ENCODE measurements around the gene ALG9. TPM values are rescaled to one million over a fixed set of nuclear protein-coding genes. Genes with fewer than 3 reads are reported as not detected.

The ALG9 gene
- total RNA-seq, 1 donor from 2014 or later, result 21.4 TPM

DNA sequence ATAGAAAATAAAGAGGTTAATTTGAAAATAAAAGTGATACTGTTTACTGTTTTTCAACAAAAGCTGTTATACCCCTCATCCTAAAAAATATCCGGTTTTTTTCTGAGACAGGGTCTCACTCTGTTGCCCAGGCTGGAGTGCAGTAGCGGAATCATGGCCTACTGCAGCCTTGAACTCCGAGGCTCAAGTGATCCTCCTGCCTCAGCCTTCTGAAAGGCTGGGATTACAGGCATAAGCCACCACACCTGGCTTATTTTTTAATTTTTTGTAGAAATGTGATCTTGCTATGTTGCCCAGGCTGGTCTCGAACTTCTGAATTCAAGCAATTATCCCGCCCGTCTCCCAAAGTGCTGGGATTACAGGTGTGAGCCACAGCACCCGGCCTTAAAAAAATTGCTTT, 35.7 kb downstream of the ALG9 start:
- DNase-seq (ENCODE audit: low read depth in 2 of 2), result no peak

DNA sequence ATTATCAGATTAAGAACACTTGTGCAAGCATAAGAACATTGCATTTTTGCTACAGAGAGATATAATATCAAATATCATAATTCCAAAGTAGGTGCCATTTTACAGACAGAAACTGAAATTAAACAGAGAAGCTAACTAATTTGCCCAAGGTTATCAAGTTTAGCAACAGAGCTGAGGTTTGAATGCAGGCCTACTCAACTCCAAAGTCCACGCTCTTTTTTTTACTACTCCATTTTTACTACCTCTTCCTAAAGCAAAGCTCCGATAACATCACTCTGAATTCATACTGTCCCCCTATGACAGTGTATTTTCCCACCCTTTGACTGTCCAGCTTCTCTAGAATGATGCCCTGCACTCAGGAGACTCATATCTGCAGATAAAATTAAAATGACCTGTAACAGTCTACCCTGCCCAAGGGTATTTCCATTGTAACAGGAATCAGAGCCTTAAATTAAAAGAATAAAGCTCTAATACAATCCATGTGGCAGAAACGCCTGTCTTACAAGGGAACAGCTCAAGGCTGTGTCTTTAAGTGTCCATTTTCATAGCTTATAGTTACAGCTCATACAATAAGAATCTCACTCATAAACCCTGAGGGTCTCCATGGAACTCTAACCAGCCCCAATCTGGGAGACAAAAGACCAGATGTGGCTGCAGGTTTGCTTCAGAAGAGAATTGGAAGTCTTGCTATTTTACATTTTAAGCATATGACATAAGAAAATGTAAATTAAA, 36.8 kb downstream of the ALG9 start:
- DNase-seq (ENCODE audit: low read depth in 2 of 2), result no peak

DNA sequence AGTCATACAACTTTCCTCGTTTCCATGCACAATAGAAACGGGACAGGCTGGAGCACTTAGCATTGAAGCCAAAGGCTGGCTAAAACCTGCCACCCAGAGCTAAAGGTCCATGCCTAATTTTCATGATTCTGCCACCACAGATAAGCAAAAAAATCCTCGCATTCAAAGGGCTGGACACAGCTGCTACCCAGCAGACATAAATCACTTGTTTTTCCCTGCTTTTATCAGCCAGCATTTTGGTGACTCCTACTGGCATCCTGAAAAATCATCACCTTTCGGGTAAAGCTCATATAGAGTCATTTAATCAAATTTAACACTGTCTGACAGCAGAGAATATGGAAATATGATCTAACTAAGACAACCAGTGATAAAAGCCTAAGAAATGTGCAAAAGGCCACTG, 37.9 kb downstream of the ALG9 start:
- peak; percentile 27 to 81 for DNase-seq (ENCODE audit: low read depth in 2 of 2)

DNA sequence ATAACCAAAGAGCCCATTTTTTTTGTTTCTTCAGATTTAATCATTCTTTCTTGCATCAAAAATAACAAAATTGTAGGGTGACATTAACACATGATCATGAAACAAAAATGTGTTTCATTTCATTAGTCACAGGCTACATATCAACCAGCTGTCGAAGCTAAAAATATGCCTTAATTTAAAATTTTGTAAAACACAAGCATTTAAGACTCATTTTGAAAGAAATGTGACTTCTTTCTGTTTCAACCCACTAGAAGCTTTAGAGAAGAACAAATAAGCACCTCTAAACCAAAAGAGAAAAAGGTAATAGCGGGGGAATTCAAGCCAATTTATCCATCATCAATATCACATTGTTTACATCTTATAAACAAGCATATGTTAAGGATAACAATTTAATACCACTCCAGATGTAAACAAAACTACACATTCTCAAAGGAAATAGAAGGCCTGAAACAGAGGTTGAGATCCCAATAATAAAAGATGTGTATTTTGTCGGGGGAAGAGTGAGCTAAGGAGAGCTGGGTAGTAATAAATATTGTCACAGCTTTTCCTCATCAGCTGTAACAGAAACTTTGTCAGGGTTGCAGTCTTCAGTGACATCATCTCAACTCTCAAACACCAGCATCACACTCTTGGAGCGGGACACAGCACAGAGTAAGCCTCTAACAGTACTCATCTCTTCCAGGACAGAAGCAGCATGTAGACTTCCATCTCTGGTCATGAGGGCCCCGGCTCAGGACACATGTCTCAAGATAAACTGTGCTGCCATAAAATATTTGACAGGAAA, 42.0 kb downstream of the ALG9 start:
- DNase-seq (ENCODE audit: low read depth in 2 of 2), result no peak

DNA sequence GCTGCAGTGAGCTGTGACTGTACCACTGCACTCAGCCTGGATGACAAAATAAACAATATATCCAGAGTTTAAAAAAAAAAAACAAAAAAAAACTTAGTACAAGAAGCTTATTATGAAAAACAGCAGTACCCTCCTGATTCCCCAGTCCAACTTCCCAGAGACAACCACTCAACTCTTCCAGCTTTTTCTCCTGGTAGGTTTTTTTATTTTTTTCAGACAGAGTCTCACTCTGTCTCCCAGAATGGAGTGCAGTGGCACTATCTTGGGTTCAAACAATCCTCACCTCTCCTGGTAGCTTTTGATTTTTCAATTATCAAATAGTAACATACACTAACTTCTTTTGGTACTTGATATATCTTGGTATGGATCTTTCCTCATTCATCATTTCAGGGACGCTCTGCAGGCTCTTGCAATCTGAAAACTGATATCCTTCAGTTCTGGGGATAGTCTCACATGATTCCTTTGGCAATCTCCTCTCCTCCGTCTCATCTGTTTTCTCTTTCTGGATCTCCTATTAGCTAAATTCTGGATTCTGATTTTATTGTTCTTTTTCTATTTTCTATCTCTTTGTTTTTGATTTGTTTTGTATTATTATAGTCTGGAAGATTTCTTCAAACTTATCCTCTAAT, 44.9 kb downstream of the ALG9 start:
- DNase-seq (ENCODE audit: low read depth in 2 of 2), result no peak

DNA sequence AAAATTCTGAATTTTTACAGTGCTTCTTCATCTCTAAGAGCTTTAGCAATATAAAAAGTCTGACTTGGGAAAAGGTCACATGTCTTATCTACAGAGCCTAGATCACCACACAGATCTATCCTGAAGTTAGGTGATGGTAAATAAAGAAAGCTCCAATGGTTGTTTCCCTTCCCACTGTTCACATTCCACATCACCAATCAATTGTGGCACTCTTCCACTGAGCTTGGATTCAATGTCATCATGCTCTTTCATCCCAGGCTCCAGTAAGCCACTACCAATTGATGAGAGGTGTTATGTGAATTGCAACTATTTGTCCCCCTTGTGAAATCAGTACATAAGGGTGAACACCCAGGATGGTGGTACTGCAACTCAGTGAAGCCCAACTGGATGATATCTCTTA, 47.8 kb downstream of the ALG9 start:
- DNase-seq (ENCODE audit: low read depth in 2 of 2), result no peak

DNA sequence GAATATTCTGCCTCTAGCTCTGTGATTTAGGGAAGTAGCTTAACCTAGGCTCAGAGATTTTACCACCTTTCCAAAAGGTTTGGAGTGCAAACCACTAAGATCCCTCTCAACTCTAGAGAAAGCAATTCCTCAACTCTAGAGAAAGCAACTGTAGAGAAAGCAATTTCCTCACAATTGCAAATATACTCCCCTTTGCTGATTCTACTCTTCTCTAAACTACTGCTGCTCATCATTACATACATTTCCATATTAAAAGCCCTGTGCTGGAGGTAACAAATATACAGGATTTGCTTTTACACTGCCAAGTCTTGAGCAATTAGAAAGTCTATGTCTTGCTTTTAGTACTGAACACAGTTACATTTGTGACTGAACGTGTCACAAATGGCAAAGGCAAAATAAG, 48.2 kb downstream of the ALG9 start:
- DNase-seq (ENCODE audit: low read depth in 2 of 2), result no peak

DNA sequence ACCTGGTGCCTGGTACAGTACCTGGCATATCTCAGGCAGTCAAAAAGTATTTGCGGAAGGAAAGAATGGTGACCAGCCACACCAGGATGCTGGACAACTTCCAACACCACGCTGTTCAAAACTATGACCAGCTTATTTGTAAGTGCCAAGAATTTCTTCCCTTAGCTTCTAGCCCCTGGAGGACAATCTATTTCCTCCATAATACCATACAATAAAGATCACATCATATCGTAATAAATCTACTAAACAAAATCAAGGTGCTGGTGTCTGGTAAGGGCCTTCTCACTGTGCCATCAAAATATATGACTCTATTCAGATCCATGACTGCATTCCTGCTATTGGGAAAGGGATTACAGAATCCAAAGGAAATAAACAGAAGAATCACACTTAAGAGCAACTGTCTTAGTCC, 51.5 kb downstream of the ALG9 start:
- DNase-seq (ENCODE audit: low read depth in 2 of 2), result peak; percentile 71 to 76

DNA sequence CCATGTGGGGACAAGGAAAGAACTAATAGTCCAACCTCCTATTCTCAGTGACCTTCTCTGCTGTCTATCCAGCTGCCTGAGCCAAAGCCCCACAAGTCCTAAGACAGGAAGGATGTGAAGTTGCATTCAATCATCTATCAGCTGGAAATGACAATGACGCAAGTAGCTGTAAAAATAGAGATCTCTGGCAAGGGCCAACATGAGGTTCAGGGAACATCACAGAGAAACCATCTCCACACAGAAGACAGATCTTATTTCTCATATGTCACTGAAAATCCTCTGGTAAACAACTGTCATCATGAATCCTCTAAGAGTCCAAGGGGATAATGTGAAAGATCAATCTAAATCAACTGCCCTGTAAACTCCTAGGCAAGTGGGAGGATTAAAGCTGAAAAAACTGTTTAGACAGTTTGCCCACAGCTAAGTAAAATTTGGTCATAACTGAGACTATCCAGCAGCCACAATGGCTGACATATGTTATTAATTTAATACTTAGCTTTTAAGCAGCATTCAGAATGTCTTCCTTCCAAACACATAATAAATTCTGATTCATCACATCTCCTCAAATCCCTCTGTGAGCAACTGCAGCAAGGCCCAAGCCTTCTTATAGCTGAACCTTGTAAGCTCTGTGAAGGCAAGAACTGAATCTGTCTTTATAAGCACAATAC, 52.1 kb downstream of the ALG9 start:
- DNase-seq (ENCODE audit: low read depth in 2 of 2), result peak; percentile 88 to 90

DNA sequence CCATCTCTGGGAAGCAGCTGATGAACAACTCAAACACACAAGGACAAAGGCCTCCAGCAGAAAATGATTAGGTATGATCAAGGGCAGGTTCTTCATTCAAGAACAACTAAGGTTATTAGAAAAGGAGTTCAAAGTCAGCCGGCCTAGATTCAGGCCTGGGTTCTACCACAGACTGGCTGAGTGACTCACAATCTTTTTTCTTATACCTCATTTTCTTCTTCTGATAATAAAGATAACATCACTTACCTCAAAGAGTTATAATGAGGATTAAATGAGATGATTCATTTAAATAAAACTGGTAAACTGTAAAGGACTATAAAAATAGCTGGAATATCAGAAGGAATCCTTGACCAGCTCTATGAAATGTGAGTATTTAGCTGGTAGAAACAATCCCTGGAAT, 55.9 kb downstream of the ALG9 start:
- no peak for DNase-seq (ENCODE audit: low read depth in 2 of 2)

DNA sequence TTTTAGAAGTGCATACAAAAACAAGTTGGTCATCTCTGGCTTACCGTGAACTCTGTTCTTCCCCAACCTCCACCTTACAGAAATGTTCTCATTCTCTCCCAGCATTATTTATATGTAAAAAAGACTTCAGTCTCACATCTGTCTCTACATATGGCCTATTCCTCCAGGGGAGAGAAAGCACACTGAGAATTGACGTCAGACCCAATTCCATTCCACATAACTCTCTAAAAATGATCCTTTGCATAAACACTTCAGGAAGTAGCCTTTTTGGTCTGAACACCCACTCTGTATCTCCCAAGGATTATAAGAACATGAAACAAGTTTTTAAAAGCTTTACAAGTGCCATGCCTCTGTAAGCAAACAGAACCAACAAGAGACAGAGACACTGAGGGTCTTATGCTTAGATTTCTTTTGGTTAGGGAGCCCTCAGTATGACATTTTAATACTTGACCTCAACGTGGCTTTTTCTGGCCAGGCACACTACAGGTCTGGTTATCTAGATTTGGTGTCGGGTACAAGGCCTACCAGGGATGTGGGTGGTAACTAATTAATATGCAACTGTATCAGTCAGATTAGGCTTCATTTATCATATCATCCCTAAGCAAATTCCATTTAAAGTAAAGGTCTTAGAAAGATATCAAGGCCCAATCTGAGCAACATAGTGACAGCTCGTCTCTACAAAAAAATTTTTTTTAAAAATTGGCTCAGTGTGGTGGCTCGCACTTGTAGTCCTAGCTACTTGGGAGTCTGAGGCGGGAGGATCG, 56.6 kb downstream of the ALG9 start:
- DNase-seq (ENCODE audit: low read depth in 2 of 2), result no peak

DNA sequence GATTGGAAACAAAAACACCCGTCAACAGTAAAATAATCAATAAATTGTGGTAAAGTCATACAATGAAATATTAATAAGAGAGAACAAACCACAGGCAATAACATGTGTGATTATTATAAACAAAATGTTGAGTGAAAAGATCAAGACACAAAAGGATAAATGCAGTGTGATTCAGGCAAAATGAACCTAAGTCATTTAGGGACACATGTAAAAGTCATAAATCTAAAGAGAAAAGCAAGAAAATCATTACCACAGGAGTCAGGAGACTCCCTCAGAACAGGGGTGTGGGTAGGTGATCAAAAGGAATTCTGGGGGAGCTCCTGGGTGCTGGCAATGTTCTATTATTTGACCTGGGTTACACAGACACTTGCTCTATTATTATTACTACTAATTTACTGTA, 57.3 kb downstream of the ALG9 start:
- no peak for DNase-seq (ENCODE audit: low read depth in 2 of 2)

DNA sequence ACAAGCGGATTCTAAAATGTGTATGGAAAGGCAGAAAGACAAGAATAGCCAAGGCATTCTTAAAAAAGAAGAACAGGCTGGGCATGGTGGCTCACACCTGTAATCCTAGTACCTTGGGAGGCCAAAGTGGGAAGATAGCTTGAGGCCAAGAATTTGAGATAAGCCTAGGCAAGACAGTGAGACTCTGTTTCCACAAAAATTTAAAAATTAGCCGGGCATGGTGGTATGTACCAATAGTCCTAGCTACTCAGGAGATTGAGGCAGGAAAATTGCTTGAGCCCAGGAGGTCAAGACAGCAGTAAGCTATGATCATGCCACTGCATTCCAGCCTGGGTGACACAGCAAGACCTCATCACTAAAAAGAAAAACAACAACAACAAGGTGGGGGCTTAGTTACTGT, 59.2 kb downstream of the ALG9 start:
- no peak for DNase-seq (ENCODE audit: low read depth in 2 of 2)

DNA sequence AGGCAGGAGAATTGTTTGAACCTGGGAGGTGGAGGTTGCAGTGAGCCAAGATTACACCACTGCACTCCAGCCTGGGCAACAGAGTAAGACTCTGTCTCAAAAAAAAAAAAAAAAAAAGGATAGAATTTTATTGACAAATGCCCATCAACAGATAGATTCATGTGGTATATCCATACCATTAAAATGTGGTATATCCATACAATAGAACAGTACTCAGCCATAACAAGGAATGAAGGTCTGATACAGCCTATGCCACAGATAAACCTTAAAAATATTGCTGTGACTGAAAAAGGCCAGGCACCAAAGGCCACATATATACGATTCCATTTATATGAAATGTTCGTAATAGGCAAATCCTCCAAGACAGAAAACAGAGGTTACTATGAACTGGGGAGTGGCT, 59.9 kb downstream of the ALG9 start:
- DNase-seq (ENCODE audit: low read depth in 2 of 2), result no peak

DNA sequence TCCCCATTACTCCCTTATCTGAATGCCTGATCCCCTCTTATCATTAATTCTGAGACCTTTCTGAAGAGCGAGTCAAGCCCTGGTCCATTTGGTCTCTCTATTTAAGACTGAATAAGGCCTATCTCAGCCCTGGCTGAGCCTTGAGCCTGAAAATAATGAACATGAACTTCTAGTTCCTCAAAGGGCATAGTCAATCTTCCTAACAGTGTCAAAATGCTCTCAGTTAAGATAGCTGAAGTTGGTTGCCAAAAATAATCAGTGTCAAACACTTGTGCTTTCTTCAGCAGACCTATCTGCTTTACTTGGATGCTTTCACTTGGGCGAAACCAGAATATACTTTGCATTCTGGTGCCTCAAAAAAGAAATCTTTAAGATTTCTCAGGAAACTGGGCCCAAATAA, 62.5 kb downstream of the ALG9 start:
- no peak for DNase-seq (ENCODE audit: low read depth in 2 of 2)

DNA sequence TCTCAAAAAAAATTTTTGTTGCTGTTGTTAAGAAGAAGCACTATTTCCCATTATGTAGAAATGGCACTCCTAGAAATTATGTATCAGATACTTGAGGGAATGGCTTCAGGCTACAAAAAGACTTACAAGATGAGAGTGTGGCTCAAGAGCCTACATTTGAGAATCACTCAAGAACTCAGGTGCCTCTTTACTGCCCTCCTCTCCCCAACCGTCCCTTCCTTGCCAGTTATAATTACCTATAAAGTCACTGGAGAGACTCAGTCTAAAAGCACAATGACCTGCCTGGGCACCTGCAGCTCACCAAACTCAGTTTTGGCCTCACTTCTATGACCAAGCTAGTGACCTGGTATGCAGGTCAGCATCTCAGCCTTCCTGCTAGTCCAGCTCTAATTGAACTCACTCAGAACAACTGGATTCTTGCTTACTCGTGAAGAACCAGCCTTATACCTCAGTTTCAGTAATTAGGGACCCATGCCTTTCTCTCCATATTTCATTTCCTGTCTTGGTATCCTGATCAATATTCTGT, 63.3 kb downstream of the ALG9 start:
- DNase-seq (ENCODE audit: low read depth in 2 of 2), result no peak

DNA sequence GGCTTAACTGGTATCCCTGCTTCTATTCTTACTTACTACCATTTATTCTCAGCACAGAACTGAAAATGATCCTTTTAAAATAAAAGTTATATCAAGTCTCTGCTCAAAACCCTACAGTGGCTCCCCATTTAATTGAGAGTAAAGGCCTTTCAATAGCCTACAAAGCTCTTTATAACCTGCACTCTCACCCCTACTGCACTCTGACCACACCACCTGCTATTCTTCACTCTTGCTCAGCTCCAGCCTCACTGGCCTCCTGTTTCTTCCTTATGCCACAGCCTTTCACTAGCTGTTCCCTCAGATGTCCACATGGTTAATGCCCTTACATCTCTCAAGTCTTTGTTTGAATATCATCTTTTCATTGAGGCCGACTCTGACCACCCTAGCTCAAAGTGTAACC, 64.3 kb downstream of the ALG9 start:
- no peak for DNase-seq (ENCODE audit: low read depth in 2 of 2)

DNA sequence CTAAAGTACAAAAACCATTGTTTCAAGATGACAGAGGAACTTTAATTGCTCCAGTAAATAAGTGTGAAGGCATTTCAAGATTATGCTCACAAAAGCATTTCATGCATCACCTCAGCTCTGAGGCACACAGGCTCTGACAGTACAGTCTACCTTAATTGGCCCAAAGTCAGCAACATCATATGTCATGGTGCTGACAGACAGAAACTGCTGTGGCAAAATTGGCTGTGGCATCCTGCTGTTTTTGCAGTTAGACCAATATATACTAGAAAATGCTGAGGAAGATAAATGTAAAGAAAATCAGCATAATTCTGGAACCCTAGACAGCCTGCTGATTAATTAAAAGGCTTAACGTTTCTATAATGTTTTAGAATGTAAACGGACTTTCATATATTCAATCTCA, 70.2 kb downstream of the ALG9 start:
- DNase-seq (ENCODE audit: low read depth in 2 of 2), result peak in 1 of 2 donors; percentile 55

DNA sequence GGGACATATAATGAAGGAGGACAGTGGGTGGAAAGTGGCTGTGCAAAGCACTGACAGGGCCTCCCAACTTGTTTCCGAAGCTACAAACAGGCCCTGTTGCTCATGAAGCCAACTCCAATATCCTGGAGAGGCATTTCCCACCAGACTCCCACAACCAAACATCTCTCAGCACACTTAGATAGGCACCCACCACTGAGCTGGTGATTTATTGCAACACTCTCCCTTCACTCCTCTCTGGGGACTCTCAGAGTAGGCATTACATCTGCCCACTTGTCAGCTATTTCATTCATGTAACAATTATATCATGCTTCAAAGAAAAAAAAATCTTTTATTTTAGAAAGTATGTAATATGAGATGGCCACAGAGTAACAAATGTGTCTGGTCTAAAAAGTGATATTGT, 73.1 kb downstream of the ALG9 start:
- DNase-seq (ENCODE audit: low read depth in 2 of 2), result no peak

DNA sequence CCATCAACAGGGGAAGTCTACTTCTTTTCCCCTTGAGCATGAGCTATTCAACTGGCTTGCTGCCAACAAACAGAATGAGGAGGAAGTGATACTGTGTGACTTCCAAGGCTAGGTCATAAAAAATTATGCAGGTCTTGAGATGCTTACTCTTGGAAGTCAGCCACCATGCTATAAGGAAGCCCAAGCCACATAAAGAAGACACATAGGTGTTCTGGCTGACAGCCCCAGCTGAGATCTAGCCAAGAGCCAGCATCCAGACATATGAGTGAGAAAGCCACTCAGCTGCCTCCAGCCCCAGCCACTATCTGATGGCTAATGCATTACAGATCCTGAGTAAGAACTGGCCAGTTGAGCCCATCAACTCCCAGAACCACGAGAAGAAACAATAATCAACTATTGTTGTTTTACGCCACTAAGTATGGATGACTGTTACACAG, 74.2 kb downstream of the ALG9 start:
- peak in 1 of 2 donors; percentile 80 for DNase-seq (ENCODE audit: low read depth in 2 of 2)

DNA sequence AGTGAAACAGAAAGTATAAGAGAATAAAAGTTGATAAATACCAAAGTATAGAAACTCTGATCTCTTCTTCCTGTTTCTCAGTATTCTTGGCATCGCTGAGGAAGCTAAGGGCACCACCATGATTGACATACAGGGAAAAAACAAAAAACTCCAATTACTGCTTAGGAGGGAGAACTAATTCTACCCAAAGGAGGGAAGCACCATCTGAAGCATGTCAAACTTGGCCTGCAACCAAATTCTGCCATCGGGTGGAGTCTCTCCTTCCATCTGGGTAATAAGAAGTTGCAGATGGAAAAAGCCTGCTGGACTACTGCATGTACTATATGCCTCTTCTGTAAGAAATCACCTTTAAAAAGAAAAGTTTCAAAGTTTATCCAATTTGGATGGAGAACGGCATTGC, 74.7 kb downstream of the ALG9 start:
- peak in 1 of 2 donors; percentile 39 for DNase-seq (ENCODE audit: low read depth in 2 of 2)

All from lung microvascular endothelial cell (primary cell).